Activated CD4-positive, CD25-positive, alpha-beta regulatory T cell treated with anti-CD3 and anti-CD28 coated beads, Interleukin-2, amount 50 U/mL, for 72 hours (primary cell): ENCODE measurements around the gene MAN2A2.

Experiments
- DNase-seq: peaks from one replicate; pipeline ENCODE4 v3.0.0; 2021

Gene MAN2A2

GRCh38 chr15:90947577-90948357 lies 44.7 kb downstream of the MAN2A2 start:
- no peak for DNase-seq

- no peak for DNase-seq
Observed at GRCh38 chr15:90948506-90948905, 45.4 kb downstream of the MAN2A2 start.

- no peak for DNase-seq
Observed at GRCh38 chr15:90949979-90950675, 47.0 kb downstream of the MAN2A2 start.

- no peak for DNase-seq
Observed at GRCh38 chr15:90950676-90951075, 47.6 kb downstream of the MAN2A2 start.

GRCh38 chr15:90952901-90953677 lies 50.0 kb downstream of the MAN2A2 start:
- no peak for DNase-seq

- no peak for DNase-seq
Observed at GRCh38 chr15:90953947-90954711, 51.0 kb downstream of the MAN2A2 start.

GRCh38 chr15:90954712-90955623 lies 51.9 kb downstream of the MAN2A2 start, which contains the start of gene RCCD1:
TSS of gene RCCD1 (plus strand) at chr15:90954884. CDS start at chr15:90956735, 1,851 bp downstream.
- DNase-seq: peak; percentile 88

- no peak for DNase-seq
Observed at GRCh38 chr15:90955624-90956273, 52.6 kb downstream of the MAN2A2 start.

- DNase-seq: peak; percentile 58
Observed at GRCh38 chr15:90956274-90957030, 53.4 kb downstream of the MAN2A2 start.

GRCh38 chr15:90957031-90957790 lies 54.1 kb downstream of the MAN2A2 start:
- no peak for DNase-seq

- no peak for DNase-seq
Observed at GRCh38 chr15:90957791-90958190, 54.7 kb downstream of the MAN2A2 start.

- no peak for DNase-seq
Observed at GRCh38 chr15:90959028-90959595, 56.0 kb downstream of the MAN2A2 start.

- no peak for DNase-seq
Observed at GRCh38 chr15:90959894-90960293, 56.8 kb downstream of the MAN2A2 start.

- DNase-seq: no peak
Observed at GRCh38 chr15:90960298-90961091, 57.4 kb downstream of the MAN2A2 start.

GRCh38 chr15:90962021-90962420 lies 58.9 kb downstream of the MAN2A2 start:
- DNase-seq: no peak

- DNase-seq: no peak
Observed at GRCh38 chr15:90966262-90966661, 63.2 kb downstream of the MAN2A2 start.

GRCh38 chr15:90967206-90967605 lies 64.1 kb downstream of the MAN2A2 start:
- no peak for DNase-seq

- DNase-seq: no peak
Observed at GRCh38 chr15:90968434-90968833, 65.3 kb downstream of the MAN2A2 start.
